T-cell (primary cell): ENCODE measurements around the gene PRRC2A. TPM values are rescaled to one million over a fixed set of nuclear protein-coding genes. Genes with fewer than 3 reads are reported as not detected.
A peak's percentile ranks its signal among the peaks of the same experiment; 100 is the strongest.

Experiments used
- ATAC-seq, 4 experiments: fragments of 200-7000 bp in 3 of 4; fragments of 150-1000 bp in 1 of 4; cut with Tn5 transposase; replicated peaks in 1 of 4; 1 replicate in 3 of 4; 2 replicates in 1 of 4; pipeline ENCODE4 v1.10.0; 2021; ENCODE audit warnings: moderate library complexity in 3 of 4, mild to moderate bottlenecking in 2 of 4, moderate number of reproducible peaks in 1 of 4
- CTCF ChIA-PET, 2 donors: fragments of 300-600 bp; sonication (Branson Sonifier 250); formaldehyde crosslinking; loops; one replicate each; lab custom pipeline; 2022; ENCODE audit warnings: antibody characterized with exemption in 2 of 2; lab: Charles Lee
- POLR2A ChIA-PET, 2 donors: fragments of 300-600 bp; sonication (Branson Sonifier 250); formaldehyde crosslinking; loops; one replicate each; lab custom pipeline; 2022; ENCODE audit warnings: antibody characterized with exemption in 2 of 2; lab: Charles Lee
- DNase-seq, 35 experiments: peaks; one replicate each; pipeline versions ENCODE4 v3.0.0 to v3.0.0-alpha.2; 2013 to 2023
- H3K27ac ChIP-seq: one replicate; pipeline ENCODE4 v1.5.1; 2013; ENCODE audit warnings: low read length
- H3K27me3 ChIP-seq, 2 experiments: replicated peaks in 1 of 2; 1 replicate in 1 of 2; 2 replicates in 1 of 2; pipeline versions ENCODE4 v1.6.1 to v1.7.0; 2013; ENCODE audit warnings: low read length in 1 of 2, mixed read lengths in 1 of 2; ENCODE audit not compliant: control insufficient read depth in 2 of 2, insufficient read depth in 2 of 2; ENCODE audit errors: extremely low read depth in 1 of 2
- H3K36me3 ChIP-seq, 2 donors: 1 replicate in 1 of 2; 2 replicates in 1 of 2; pipeline versions ENCODE4 v1.6.1 to v1.7.0; 2013; ENCODE audit warnings: low read length in 1 of 2; ENCODE audit not compliant: control insufficient read depth in 2 of 2, insufficient read depth in 1 of 2; ENCODE audit errors: extremely low read depth in 1 of 2
- H3K4me1 ChIP-seq, 2 experiments: 1 replicate in 1 of 2; 2 replicates in 1 of 2; pipeline versions ENCODE4 v1.6.1 to v1.7.0; 2013; ENCODE audit warnings: low read length in 2 of 2, mixed read lengths in 1 of 2; ENCODE audit not compliant: insufficient read depth in 2 of 2, control insufficient read depth in 1 of 2; ENCODE audit errors: extremely low read depth in 1 of 2
- H3K4me3 ChIP-seq, 2 donors: 1 replicate in 1 of 2; 2 replicates in 1 of 2; pipeline versions ENCODE4 v1.5.1 to v1.7.0; 2013; ENCODE audit warnings: mild to moderate bottlenecking in 2 of 2, low read length in 1 of 2, moderate library complexity in 1 of 2; ENCODE audit not compliant: control insufficient read depth in 1 of 2; ENCODE audit errors: extremely low read depth in 1 of 2
- H3K9me3 ChIP-seq: 2 replicates; pipeline ENCODE4 v1.7.0; 2013
- H3K27ac Mint-ChIP-seq, 2 donors: one replicate each; pipeline ENCODE4 v1.8.0; 2020 to 2021; ENCODE audit warnings: mild to moderate bottlenecking in 2 of 2, mixed read lengths in 2 of 2
- H3K27me3 Mint-ChIP-seq, 2 donors: one replicate each; pipeline ENCODE4 v1.8.0; 2021 to 2022; ENCODE audit warnings: mixed read lengths in 2 of 2
- H3K36me3 Mint-ChIP-seq: one replicate; pipeline ENCODE4 v1.8.0; 2021; ENCODE audit warnings: mixed read lengths
- H3K4me1 Mint-ChIP-seq, 3 donors: one replicate each; pipeline ENCODE4 v1.8.0; 2020 to 2022; ENCODE audit warnings: mixed read lengths in 3 of 3, mild to moderate bottlenecking in 1 of 3
- H3K4me3 Mint-ChIP-seq, 3 donors: one replicate each; pipeline ENCODE4 v1.8.0; 2020 to 2022; ENCODE audit warnings: mild to moderate bottlenecking in 3 of 3, mixed read lengths in 3 of 3, moderate library complexity in 3 of 3
- H3K9me3 Mint-ChIP-seq, 3 donors: one replicate each; pipeline ENCODE4 v1.8.0; 2020 to 2022; ENCODE audit warnings: mixed read lengths in 3 of 3
- WGBS: methylation state at CpG from one replicate; pipeline ENCODE4 v1.1.5; 2013; ENCODE audit warnings: missing lambda C conversion rate; ENCODE audit not compliant: insufficient coverage; 5-methylcytosine and 5-hydroxymethylcytosine counted together
- total RNA-seq, 35 experiments: library from RNA in 6 of 35; stranded (reverse) in 6 of 35; fragments of 120-200 nt in 1 of 35; gene quantifications; one replicate each; pipeline versions ENCODE4 v1.2.1 to v1.2.4 and lab custom pipeline; 2013 to 2026

PRRC2A gene
- 100 to 1,000 TPM; 222 to 246 (median 230) TPM for total RNA-seq
- 102 TPM for total RNA-seq (2013)
- total RNA-seq (lab: John Stamatoyannopoulos, UW): 217 to 386 (median 263) reads per million in 29 experiments

DNA sequence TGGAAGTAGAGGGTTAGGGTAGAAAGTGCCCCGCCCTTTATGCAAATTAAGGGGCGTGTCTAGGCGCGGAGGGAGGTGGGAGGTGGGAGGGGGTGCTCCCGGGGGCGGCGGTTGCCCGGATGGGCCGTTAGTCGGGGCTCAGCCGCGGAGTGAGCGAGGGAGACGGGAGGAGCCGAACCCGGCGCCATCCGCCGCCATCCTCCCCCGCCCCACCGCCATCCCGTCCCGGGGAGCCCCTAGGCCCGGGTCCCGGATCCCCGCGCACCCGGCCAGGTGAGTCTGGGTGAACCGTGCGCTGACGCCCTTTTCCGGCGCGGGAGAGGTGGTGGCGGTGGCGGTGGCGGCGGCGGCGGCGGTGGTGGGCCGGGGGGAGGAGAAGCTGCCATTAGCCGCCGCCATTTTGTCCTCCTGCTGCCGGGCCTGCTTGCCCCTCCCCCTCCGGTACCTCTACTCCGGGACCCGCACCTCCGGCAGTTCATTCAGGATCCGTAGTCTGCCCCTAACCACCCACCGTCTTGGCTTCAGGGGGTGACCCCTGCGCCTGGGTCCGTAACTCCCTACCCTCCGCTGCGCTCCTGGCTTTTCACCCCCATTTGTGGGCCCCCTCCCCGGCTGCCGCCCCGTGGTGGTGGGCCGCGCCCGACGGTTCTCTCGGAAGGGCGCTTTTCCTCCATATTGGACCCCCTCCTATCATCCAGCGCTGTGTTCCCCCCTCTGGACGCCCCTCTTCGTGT, at the start of gene PRRC2A:
PRRC2A (plus strand) TSS at position 130 of the 734 bp plus-strand sequence. CDS start 2,075 bp downstream, outside the sequence.
- H3K4me1 Mint-ChIP-seq: peaks cover 30 to 46% (median 39%) of the 10 kb centered on the region in 3 donors
- H3K4me3 Mint-ChIP-seq: peak within 1 kb of the TSS; percentile 75 to 87 (median 83)
- peaks cover 24 to 36% of the 10 kb centered on the region in 2 experiments for H3K4me1 ChIP-seq
- H3K9me3 Mint-ChIP-seq: no peaks in the 10 kb centered on the region
- ATAC-seq (peak in 3 of 4 experiments; percentile 35 to 39 (median 38)), DNase-seq (peak in 13 of 35 experiments; percentile 60 to 97 (median 86))
- peak within 1 kb of the TSS; percentile 95 to 96 for H3K27ac Mint-ChIP-seq
- H3K4me3 ChIP-seq: peak within 1 kb of the TSS; percentile 65 to 67
- H3K27me3 Mint-ChIP-seq: no peaks in the 10 kb centered on the region
- ChIA-PET CTCF (interaction anchor here in 1 of 2 donors (0.6 to 1.4 kb wide), 4 partner anchors 41 to 209 kb away, joined by 3 to 10 read pairs (median 4); no protein-coding TSS in a partner anchor), POLR2A (no interaction called here)
- peak within 1 kb of the TSS; percentile 98 for H3K27ac ChIP-seq
- peaks cover 24% of the 10 kb centered on the region for H3K36me3 Mint-ChIP-seq
- 0% methylated on average over 28 of the region's 67 CpGs for whole genome bisulfite sequencing
- no peaks in the 10 kb centered on the region for H3K9me3 ChIP-seq
- H3K27me3 ChIP-seq: no peaks in the 10 kb centered on the region
- H3K36me3 ChIP-seq: peaks cover 6 to 30% of the 10 kb centered on the region in 2 donors

DNA sequence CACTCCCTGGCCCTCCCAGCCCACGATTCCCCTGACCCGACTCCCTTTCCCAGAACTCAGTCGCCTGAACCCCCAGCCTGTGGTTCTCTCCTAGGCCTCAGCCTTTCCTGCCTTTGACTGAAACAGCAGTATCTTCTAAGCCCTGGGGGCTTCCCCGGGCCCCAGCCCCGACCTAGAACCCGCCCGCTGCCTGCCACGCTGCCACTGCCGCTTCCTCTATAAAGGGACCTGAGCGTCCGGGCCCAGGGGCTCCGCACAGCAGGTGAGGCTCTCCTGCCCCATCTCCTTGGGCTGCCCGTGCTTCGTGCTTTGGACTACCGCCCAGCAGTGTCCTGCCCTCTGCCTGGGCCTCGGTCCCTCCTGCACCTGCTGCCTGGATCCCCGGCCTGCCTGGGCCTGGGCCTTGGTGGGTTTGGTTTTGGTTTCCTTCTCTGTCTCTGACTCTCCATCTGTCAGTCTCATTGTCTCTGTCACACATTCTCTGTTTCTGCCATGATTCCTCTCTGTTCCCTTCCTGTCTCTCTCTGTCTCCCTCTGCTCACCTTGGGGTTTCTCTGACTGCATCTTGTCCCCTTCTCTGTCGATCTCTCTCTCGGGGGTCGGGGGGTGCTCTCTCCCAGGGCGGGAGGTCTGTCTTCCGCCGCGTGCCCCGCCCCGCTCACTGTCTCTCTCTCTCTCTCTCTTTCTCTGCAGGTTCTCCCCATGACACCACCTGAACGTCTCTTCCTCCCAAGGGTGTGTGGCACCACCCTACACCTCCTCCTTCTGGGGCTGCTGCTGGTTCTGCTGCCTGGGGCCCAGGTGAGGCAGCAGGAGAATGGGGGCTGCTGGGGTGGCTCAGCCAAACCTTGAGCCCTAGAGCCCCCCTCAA, 48.2 kb upstream of the PRRC2A start, which contains the start of gene LTA:
LTA (plus strand) TSS at position 249 of the 871 bp plus-strand sequence; CDS start at position 703, 454 bp downstream.
- peak within 1 kb of the TSS; percentile 51 to 65 for H3K4me3 ChIP-seq
- peak within 1 kb of the TSS; percentile 92 for H3K27ac ChIP-seq
- H3K27me3 Mint-ChIP-seq: no peaks in the 10 kb centered on the region
- H3K36me3 ChIP-seq: peaks cover 0 to 2% of the 10 kb centered on the region in 2 donors
- 0% methylated on average over 18 of the region's 27 CpGs for WGBS
- H3K4me1 ChIP-seq: peaks cover 62 to 93% of the 10 kb centered on the region in 2 experiments
- ChIA-PET POLR2A (no interaction called here), CTCF (interaction anchor here in 1 of 2 donors (1.0 to 1.4 kb wide), 2 partner anchors 26 to 31 kb away, joined by 3 read pairs; partner anchors contain the start of gene DDX39B)
- H3K27me3 ChIP-seq: no peaks in the 10 kb centered on the region
- peak within 1 kb of the TSS; percentile 98 to 100 for H3K27ac Mint-ChIP-seq
- no peaks in the 10 kb centered on the region for H3K9me3 Mint-ChIP-seq
- peaks cover 96 to 99% (median 97%) of the 10 kb centered on the region in 3 donors for H3K4me1 Mint-ChIP-seq
- peak within 1 kb of the TSS; percentile 91 to 99 (median 96) for H3K4me3 Mint-ChIP-seq
- no peaks in the 10 kb centered on the region for H3K9me3 ChIP-seq
- peak; percentile 71 to 75 (median 72) for ATAC-seq
- H3K36me3 Mint-ChIP-seq: peaks cover 7% of the 10 kb centered on the region
- peak in 34 of 35 experiments; percentile 58 to 86 (median 78) for DNase-seq

DNA sequence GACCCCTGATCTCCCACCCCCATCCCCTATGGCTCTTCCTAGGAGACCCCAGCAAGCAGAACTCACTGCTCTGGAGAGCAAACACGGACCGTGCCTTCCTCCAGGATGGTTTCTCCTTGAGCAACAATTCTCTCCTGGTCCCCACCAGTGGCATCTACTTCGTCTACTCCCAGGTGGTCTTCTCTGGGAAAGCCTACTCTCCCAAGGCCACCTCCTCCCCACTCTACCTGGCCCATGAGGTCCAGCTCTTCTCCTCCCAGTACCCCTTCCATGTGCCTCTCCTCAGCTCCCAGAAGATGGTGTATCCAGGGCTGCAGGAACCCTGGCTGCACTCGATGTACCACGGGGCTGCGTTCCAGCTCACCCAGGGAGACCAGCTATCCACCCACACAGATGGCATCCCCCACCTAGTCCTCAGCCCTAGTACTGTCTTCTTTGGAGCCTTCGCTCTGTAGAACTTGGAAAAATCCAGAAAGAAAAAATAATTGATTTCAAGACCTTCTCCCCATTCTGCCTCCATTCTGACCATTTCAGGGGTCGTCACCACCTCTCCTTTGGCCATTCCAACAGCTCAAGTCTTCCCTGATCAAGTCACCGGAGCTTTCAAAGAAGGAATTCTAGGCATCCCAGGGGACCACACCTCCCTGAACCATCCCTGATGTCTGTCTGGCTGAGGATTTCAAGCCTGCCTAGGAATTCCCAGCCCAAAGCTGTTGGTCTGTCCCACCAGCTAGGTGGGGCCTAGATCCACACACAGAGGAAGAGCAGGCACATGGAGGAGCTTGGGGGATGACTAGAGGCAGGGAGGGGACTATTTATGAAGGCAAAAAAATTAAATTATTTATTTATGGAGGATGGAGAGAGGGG, 47.0 kb upstream of the PRRC2A start:
- 88% methylated on average over 9 of the region's 9 CpGs for WGBS
- Mint-ChIP-seq H3K4me3 (peak overlapping the region; percentile 91 to 99 (median 96)), H3K4me1 (peaks cover 94 to 95% (median 94%) of the 10 kb centered on the region in 3 donors), H3K36me3 (peaks cover 10% of the 10 kb centered on the region), H3K27ac (peak overlapping the region; percentile 98 to 100), H3K9me3 (no peaks in the 10 kb centered on the region), H3K27me3 (no peaks in the 10 kb centered on the region)
- Histone ChIP-seq H3K27ac (peak overlapping the region; percentile 92), H3K36me3 (peaks cover 0 to 13% of the 10 kb centered on the region in 2 donors), H3K4me1 (peaks cover 53 to 93% of the 10 kb centered on the region in 2 experiments), H3K9me3 (no peaks in the 10 kb centered on the region), H3K27me3 (no peaks in the 10 kb centered on the region), H3K4me3 (no peak overlapping the region)
- ChIA-PET POLR2A (interaction anchor here (0.6 to 1.5 kb wide), 2 partner anchors 18 to 19 kb away, joined by 5 to 6 read pairs; partner anchors contain the start of gene NCR3 (in 1 of the 2)), CTCF (interaction anchor here (0.5 to 1.4 kb wide), 7 partner anchors 10 to 164 kb away, joined by 3 to 8 read pairs (median 3); no protein-coding TSS in a partner anchor)
- DNase-seq: no peak
- ATAC-seq: no peak

DNA sequence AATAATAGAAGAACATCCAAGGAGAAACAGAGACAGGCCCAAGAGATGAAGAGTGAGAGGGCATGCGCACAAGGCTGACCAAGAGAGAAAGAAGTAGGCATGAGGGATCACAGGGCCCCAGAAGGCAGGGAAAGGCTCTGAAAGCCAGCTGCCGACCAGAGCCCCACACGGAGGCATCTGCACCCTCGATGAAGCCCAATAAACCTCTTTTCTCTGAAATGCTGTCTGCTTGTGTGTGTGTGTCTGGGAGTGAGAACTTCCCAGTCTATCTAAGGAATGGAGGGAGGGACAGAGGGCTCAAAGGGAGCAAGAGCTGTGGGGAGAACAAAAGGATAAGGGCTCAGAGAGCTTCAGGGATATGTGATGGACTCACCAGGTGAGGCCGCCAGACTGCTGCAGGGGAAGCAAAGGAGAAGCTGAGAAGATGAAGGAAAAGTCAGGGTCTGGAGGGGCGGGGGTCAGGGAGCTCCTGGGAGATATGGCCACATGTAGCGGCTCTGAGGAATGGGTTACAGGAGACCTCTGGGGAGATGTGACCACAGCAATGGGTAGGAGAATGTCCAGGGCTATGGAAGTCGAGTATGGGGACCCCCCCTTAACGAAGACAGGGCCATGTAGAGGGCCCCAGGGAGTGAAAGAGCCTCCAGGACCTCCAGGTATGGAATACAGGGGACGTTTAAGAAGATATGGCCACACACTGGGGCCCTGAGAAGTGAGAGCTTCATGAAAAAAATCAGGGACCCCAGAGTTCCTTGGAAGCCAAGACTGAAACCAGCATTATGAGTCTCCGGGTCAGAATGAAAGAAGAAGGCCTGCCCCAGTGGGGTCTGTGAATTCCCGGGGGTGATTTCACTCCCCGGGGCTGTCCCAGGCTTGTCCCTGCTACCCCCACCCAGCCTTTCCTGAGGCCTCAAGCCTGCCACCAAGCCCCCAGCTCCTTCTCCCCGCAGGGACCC, 46.1 kb upstream of the PRRC2A start:
- Histone ChIP-seq H3K27me3 (no peaks in the 10 kb centered on the region), H3K4me1 (peaks cover 44 to 93% of the 10 kb centered on the region in 2 experiments), H3K4me3 (peak overlapping the region in 1 of 2 donors; percentile 79), H3K9me3 (no peaks in the 10 kb centered on the region), H3K36me3 (peaks cover 0 to 18% of the 10 kb centered on the region in 2 donors), H3K27ac (peak overlapping the region; percentile 92)
- ChIA-PET POLR2A (interaction anchor here (0.6 to 2.9 kb wide), 6 partner anchors 11 to 24 kb away, joined by 3 to 8 read pairs (median 4); partner anchors contain the start of gene NCR3 (in 1 of the 2)), CTCF (interaction anchor here (0.5 to 4.0 kb wide), 18 partner anchors 8 to 163 kb away, joined by 3 to 22 read pairs (median 5); partner anchors contain the start of genes ATP6V1G2 (in 1 of the 2), LST1 (in 1 of the 2) and NCR3 (in 1 of the 2))
- Mint-ChIP-seq H3K36me3 (peaks cover 15% of the 10 kb centered on the region), H3K27me3 (no peaks in the 10 kb centered on the region), H3K27ac (peak overlapping the region; percentile 98 to 100), H3K9me3 (no peaks in the 10 kb centered on the region), H3K4me3 (peak overlapping the region; percentile 86 to 99 (median 91)), H3K4me1 (peaks cover 94 to 95% (median 94%) of the 10 kb centered on the region in 3 donors)
- DNase-seq: no peak
- no peak for ATAC-seq
- 56% methylated on average over 12 of the region's 14 CpGs for WGBS
